PFSK-1 (cell line): Measurements from ENCODE around the gene AKR1A1.

Experiments
- FOXP2 ChIP-seq: optimal IDR thresholded peaks from 2 replicates; pipeline ENCODE3; 2011; ENCODE audit warnings: borderline replicate concordance, control low read depth, inconsistent platforms; ENCODE audit not compliant: insufficient read depth; ENCODE audit errors: extremely low read length, extremely low read depth
- POLR2AphosphoS5 ChIP-seq: IDR thresholded peaks from 2 replicates; pipeline ENCODE4 v1.6.1; 2012; ENCODE audit warnings: low read depth, mild to moderate bottlenecking, control low read depth, low read length, moderate library complexity
- SIN3A ChIP-seq: IDR thresholded peaks from 2 replicates; pipeline ENCODE4 v1.6.1; 2012; ENCODE audit warnings: mild to moderate bottlenecking, low read length, moderate library complexity, borderline replicate concordance; ENCODE audit not compliant: insufficient read depth
- TAF1 ChIP-seq: IDR thresholded peaks from 2 replicates; pipeline ENCODE4 v1.6.1; 2012; ENCODE audit warnings: low read length, control low read depth, borderline replicate concordance; ENCODE audit not compliant: insufficient read depth
- TF ChIP-seq, protein P1 (sequence below), 2 experiments: IDR thresholded peaks; 2 replicates each; pipeline versions ENCODE4 v1.6.1 to v1.8.0; 2011 to 2012; ENCODE audit warnings: low read depth in 2 of 2, low read length in 2 of 2, control low read depth in 1 of 2, inconsistent platforms in 1 of 2, mild to moderate bottlenecking in 1 of 2, moderate library complexity in 1 of 2; ENCODE audit not compliant: insufficient read depth in 1 of 2

The AKR1A1 gene

DNA sequence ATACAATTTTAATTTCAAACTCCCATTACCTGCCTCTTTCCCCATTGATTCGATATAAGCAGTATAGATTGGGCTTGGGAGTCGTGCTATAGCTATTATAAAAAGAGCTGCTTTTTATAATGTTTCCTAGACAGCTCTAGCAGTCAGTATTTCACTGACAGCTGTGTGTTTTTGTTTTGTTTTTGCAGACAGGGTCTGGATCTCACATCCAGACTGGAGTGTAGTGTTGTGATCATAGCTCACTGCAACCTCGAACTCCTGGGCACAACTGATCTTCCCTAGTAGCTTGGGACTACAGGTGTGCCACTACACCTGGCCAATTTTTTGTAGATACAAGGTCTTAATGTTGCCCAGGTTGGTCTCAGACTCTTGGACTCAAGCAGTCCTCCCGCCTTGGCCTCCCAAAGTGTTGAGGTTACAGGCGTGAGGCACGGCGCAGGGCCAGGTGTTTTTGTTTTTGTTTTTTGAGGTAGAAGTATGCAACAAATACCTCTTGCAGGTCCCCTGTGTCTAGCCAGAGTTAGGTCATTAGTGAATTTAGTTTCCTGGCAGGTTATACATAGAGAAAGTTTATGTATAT is 35.0 kb downstream of the AKR1A1 start:
- TF ChIP-seq, protein P1, sequence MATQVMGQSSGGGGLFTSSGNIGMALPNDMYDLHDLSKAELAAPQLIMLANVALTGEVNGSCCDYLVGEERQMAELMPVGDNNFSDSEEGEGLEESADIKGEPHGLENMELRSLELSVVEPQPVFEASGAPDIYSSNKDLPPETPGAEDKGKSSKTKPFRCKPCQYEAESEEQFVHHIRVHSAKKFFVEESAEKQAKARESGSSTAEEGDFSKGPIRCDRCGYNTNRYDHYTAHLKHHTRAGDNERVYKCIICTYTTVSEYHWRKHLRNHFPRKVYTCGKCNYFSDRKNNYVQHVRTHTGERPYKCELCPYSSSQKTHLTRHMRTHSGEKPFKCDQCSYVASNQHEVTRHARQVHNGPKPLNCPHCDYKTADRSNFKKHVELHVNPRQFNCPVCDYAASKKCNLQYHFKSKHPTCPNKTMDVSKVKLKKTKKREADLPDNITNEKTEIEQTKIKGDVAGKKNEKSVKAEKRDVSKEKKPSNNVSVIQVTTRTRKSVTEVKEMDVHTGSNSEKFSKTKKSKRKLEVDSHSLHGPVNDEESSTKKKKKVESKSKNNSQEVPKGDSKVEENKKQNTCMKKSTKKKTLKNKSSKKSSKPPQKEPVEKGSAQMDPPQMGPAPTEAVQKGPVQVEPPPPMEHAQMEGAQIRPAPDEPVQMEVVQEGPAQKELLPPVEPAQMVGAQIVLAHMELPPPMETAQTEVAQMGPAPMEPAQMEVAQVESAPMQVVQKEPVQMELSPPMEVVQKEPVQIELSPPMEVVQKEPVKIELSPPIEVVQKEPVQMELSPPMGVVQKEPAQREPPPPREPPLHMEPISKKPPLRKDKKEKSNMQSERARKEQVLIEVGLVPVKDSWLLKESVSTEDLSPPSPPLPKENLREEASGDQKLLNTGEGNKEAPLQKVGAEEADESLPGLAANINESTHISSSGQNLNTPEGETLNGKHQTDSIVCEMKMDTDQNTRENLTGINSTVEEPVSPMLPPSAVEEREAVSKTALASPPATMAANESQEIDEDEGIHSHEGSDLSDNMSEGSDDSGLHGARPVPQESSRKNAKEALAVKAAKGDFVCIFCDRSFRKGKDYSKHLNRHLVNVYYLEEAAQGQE (IDR thresholded peaks at IDR 0.05; ENCODE audit: insufficient read depth in 1 of 2, low read depth in 2 of 2, low read length in 2 of 2) = no peak
- TF ChIP-seq SIN3A = no peak
- TF ChIP-seq FOXP2 = no peak
- TF ChIP-seq POLR2AphosphoS5 = no peak
- TF ChIP-seq TAF1 = no peak

DNA sequence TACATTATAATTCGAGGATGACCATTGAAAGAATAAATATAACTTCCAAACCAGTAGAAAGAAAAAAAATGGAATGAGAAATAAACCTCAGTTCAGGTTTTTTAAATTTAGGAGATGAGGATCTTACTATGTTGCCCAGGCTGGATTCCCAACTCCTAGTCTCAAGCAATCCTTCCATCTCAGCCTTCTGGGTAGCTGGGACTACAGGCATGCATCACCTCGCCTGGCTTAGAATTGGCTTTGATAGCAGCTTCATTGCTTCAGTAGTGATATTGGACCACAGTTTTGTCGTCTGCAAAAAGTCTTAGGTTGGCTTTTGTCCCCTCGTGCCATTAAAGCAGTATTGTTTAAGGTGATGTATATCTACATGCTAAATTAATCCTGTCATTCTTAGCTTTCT is 36.1 kb downstream of the AKR1A1 start:
- TF ChIP-seq, protein P1 (IDR thresholded peaks at IDR 0.05; ENCODE audit: insufficient read depth in 1 of 2, low read depth in 2 of 2, low read length in 2 of 2) = no peak
- TF ChIP-seq POLR2AphosphoS5 (no peak), FOXP2 (no peak), TAF1 (no peak), SIN3A (no peak)

DNA sequence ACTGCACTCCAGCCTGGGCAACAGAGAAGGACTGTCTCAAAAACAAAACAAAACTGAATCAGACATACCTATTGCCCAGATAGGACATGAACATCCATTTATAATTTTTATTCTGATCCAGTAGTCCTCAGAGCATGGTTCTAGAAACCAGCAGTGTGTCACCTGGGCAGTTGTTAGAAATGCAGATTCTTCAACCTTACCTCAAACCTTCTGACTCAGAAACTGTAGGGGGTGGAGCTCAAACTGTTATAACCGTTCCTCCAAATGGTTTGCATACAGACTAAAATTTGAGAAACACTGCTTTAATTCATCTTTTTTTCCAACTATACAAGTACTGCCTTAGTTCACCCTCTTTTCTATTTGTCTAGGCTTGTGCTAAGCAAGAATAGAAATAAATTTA is 39.2 kb downstream of the AKR1A1 start:
- TF ChIP-seq, protein P1 (IDR thresholded peaks at IDR 0.05; ENCODE audit: insufficient read depth in 1 of 2, low read depth in 2 of 2, low read length in 2 of 2) = no peak
- TF ChIP-seq POLR2AphosphoS5 (no peak), SIN3A (no peak), TAF1 (no peak), FOXP2 (no peak)

DNA sequence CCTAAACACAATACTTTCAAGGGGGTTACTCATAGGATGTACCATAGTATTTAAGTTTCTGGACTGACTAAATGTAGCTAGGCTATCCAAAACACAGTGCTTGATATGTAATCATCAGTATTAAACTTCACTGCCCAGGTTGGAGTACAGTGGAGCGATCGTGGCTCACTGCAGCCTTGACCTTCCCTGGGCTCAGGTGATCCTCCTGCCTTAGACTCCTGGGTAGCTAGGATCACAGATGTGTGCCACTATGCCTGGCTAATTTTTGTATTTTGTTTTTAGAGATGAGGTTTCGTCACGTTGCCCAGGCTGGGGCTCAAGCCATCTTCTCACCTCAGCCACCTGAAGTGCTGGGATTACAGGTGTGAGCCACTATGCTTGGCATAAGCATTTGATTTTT is 43.8 kb downstream of the AKR1A1 start:
- TF ChIP-seq TAF1 = no peak
- TF ChIP-seq SIN3A = no peak
- no peak for TF ChIP-seq FOXP2

DNA sequence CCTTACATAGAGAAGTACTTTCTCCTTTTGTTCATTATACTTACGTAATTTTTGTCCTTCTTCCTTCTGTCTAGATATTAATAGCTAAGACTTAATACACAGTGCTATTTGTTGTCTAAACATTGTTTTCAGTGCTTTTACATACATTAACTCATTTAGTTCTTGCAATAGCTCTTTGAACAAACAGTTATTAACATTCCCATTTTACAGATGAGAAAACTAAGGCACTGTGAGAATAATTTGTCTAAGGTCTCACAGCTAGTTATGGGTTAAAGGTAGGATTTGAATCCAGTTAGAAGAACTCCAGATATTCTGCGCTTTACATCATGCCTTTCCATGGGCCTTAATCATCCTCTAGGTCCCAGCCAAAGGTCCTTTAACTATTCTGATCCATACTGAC is 53.6 kb downstream of the AKR1A1 start:
- TF ChIP-seq, protein P1 (IDR thresholded peaks at IDR 0.05; ENCODE audit: insufficient read depth in 1 of 2, low read depth in 2 of 2, low read length in 2 of 2) = no peak
- TF ChIP-seq POLR2AphosphoS5 (no peak), TAF1 (no peak), FOXP2 (no peak), SIN3A (no peak)
